Measurements from ENCODE around the gene NEGR1. TPM values are rescaled to one million over a fixed set of nuclear protein-coding genes. Genes with fewer than 3 reads are reported as not detected.

Gene NEGR1
- total and polyA plus RNA-seq, 4 donors, result 0.08 to 0.14 (median 0.12) TPM; not detected in 1

- no peak overlapping the region for H3K27ac ChIP-seq (ENCODE audit: low read depth in 1 of 2, low read length in 2 of 2)
- no peaks in the 10 kb centered on the region for H3K27me3 ChIP-seq (ENCODE audit: control insufficient read depth in 4 of 4, insufficient read depth in 4 of 4, low read length in 3 of 4)
- no peaks in the 10 kb centered on the region for H3K9me3 ChIP-seq (ENCODE audit: control insufficient read depth in 4 of 4, low read length in 3 of 4)
- 57% methylated on average over 2 of the region's 2 CpGs for WGBS
- H3K9ac ChIP-seq (ENCODE audit: low read depth in 1 of 2, low read length in 2 of 2), result no peak overlapping the region
- H3K36me3 ChIP-seq (ENCODE audit: control insufficient read depth in 4 of 4, insufficient read depth in 3 of 4, low read depth in 1 of 4, low read length in 3 of 4), result no peaks in the 10 kb centered on the region
- DNase-seq (ENCODE audit: low spot score), result no peak
- H3K4me1 ChIP-seq (ENCODE audit: control insufficient read depth in 4 of 4, insufficient read depth in 4 of 4, low read length in 3 of 4), result peaks cover 0 to 3% (median 0%) of the 10 kb centered on the region in 4 donors
- TF ChIP-seq SP1 (IDR thresholded peaks at IDR 0.05), result no peak
- TF ChIP-seq EGR1 (IDR thresholded peaks at IDR 0.05; ENCODE audit: low read depth in 2 of 2), result no peak
- TF ChIP-seq HNF4G (IDR thresholded peaks at IDR 0.05), result no peak
- TF ChIP-seq RAD21 (IDR thresholded peaks at IDR 0.05), result no peak
- H3K4me3 ChIP-seq (ENCODE audit: low read depth in 1 of 3, low read length in 3 of 3), result no peak overlapping the region
Measured at GRCh38 chr1:71836904-71837303, 445.4 kb downstream of the NEGR1 start.

- peaks cover 0 to 3% (median 0%) of the 10 kb centered on the region in 4 donors for H3K4me1 ChIP-seq (ENCODE audit: control insufficient read depth in 4 of 4, insufficient read depth in 4 of 4, low read length in 3 of 4)
- peaks cover 0 to 5% (median 0%) of the 10 kb centered on the region in 4 donors for H3K27me3 ChIP-seq (ENCODE audit: control insufficient read depth in 4 of 4, insufficient read depth in 4 of 4, low read length in 3 of 4)
- no peak overlapping the region for H3K27ac ChIP-seq (ENCODE audit: low read depth in 1 of 2, low read length in 2 of 2)
- DNase-seq (ENCODE audit: low spot score), result no peak
- no peak overlapping the region for H3K9ac ChIP-seq (ENCODE audit: low read depth in 1 of 2, low read length in 2 of 2)
- no peak overlapping the region for H3K4me3 ChIP-seq (ENCODE audit: low read depth in 1 of 3, low read length in 3 of 3)
- TF ChIP-seq HNF4A (conservative IDR thresholded peaks at IDR 0.05) (no peak), YY1 (IDR thresholded peaks at IDR 0.05) (no peak), HNF4G (IDR thresholded peaks at IDR 0.05) (no peak), SP1 (IDR thresholded peaks at IDR 0.05) (no peak), FOXA2 (IDR thresholded peaks at IDR 0.05) (no peak), TAF1 (conservative IDR thresholded peaks at IDR 0.05) (no peak), MAX (IDR thresholded peaks at IDR 0.05) (no peak), NR2F2 (IDR thresholded peaks at IDR 0.05) (no peak), RAD21 (IDR thresholded peaks at IDR 0.05) (no peak), FOXA1 (IDR thresholded peaks at IDR 0.05) (no peak), ZBTB33 (IDR thresholded peaks at IDR 0.05) (no peak), RXRA (IDR thresholded peaks at IDR 0.05) (no peak), ATF3 (IDR thresholded peaks at IDR 0.05) (no peak), EGR1 (IDR thresholded peaks at IDR 0.05; ENCODE audit: low read depth in 2 of 2) (no peak), GABPA (IDR thresholded peaks at IDR 0.05 in 1 of 2, conservative IDR thresholded peaks at IDR 0.05 in 1 of 2) (no peak), REST (IDR thresholded peaks at IDR 0.05) (no peak)
- H3K36me3 ChIP-seq (ENCODE audit: control insufficient read depth in 4 of 4, insufficient read depth in 3 of 4, low read depth in 1 of 4, low read length in 3 of 4), result no peaks in the 10 kb centered on the region
- no peaks in the 10 kb centered on the region for H3K9me3 ChIP-seq (ENCODE audit: control insufficient read depth in 4 of 4, low read length in 3 of 4)
Measured at GRCh38 chr1:71835442-71835813, 446.9 kb downstream of the NEGR1 start.
